ENCODE data around the gene AKT2. TPM values are rescaled to one million over a fixed set of nuclear protein-coding genes. Genes with fewer than 3 reads are reported as not detected.

The AKT2 gene
- total and polyA plus RNA-seq, 2 of the 8 experiments (the other 6 are each of a cell fraction or from before 2014, with no cell fraction given), result 151 to 183 TPM

GRCh38 chr19:40235238-40236025, 49.7 kb downstream of the AKT2 start:
- Histone ChIP-seq H2BK15ac (ENCODE audit: low read length) (no peak overlapping the region), H3K14ac (ENCODE audit: insufficient read length) (no peak overlapping the region), H3K23me2 (ENCODE audit: low read depth, low read length) (no peaks in the 10 kb centered on the region), H3K18ac (ENCODE audit: extremely low read depth, low read length) (no peak overlapping the region), H3K4me3 (ENCODE audit: extremely low read depth in 1 of 4, insufficient read depth in 2 of 4, low read depth in 3 of 4, low read length in 4 of 4) (no peak overlapping the region), H3K4ac (replicated peaks; ENCODE audit: insufficient read length, low read depth, low read length) (no peak overlapping the region), H3K27ac (ENCODE audit: low read depth, low read length) (no peak overlapping the region), H4K8ac (ENCODE audit: extremely low read depth, insufficient read depth, low read length) (peak overlapping the region; percentile 79), H3K4me1 (replicated peaks in 1 of 4; ENCODE audit: control insufficient read depth in 3 of 4, insufficient read depth in 4 of 4, low read length in 3 of 4) (peaks cover 0 to 20% (median 13%) of the 10 kb centered on the region in 4 experiments; a peak in 6 of 7 replicates), H2AK5ac (ENCODE audit: low read depth, low read length) (no peak overlapping the region), H3K27me3 (replicated peaks in 1 of 4; ENCODE audit: control insufficient read depth in 3 of 4, extremely low read depth in 1 of 4, insufficient read depth in 3 of 4, low read length in 3 of 4) (no peaks in the 10 kb centered on the region), H3K4me2 (ENCODE audit: insufficient read depth in 1 of 2, low read depth in 2 of 2, low read length in 2 of 2) (no peak overlapping the region), H4K91ac (replicated peaks; ENCODE audit: insufficient read length, low read length) (no peak overlapping the region), H2BK20ac (ENCODE audit: low read length) (no peak overlapping the region), H3K23ac (ENCODE audit: insufficient read length) (no peak overlapping the region), H4K5ac (ENCODE audit: insufficient read length, low read depth, low read length) (no peak overlapping the region), H3K79me1 (ENCODE audit: low read depth, low read length) (no peaks in the 10 kb centered on the region; the same call in 1 of the 2 replicates), H3K9ac (replicated peaks in 1 of 4; ENCODE audit: extremely low read depth in 1 of 4, low read depth in 3 of 4, low read length in 3 of 4) (no peak overlapping the region), H2BK5ac (ENCODE audit: low read depth, low read length) (peak overlapping the region; percentile 18; the same call in 1 of the 2 replicates), H3K56ac (replicated peaks; ENCODE audit: insufficient read length, low read depth, low read length) (no peak overlapping the region), H2BK12ac (ENCODE audit: low read depth, low read length) (no peak overlapping the region), H2AFZ (ENCODE audit: low read length) (no peak overlapping the region), H4K20me1 (replicated peaks in 1 of 2; ENCODE audit: control insufficient read depth in 1 of 2, insufficient read depth in 2 of 2, low read length in 2 of 2) (peaks cover 0 to 9% of the 10 kb centered on the region in 2 experiments), H3K79me2 (ENCODE audit: control insufficient read depth in 1 of 2, insufficient read depth in 2 of 2, low read length in 2 of 2) (no peaks in the 10 kb centered on the region), H3K36me3 (ENCODE audit: control insufficient read depth in 2 of 4, insufficient read depth in 4 of 4, low read length in 3 of 4) (peaks cover 3 to 22% (median 8%) of the 10 kb centered on the region in 4 experiments; a peak in 6 of 8 replicates), H2BK120ac (replicated peaks; ENCODE audit: low read depth, low read length) (no peak overlapping the region), H3K9me3 (ENCODE audit: insufficient read depth in 2 of 2, low read depth in 1 of 2, low read length in 1 of 2) (no peaks in the 10 kb centered on the region)
- ChIA-PET CTCF (ENCODE audit: partially characterized antibody) (interaction anchor here (0.6 to 3.5 kb wide), 18 partner anchors 9 to 96 kb away, joined by 3 to 13 read pairs (median 5); partner anchors contain the start of genes CCNP, MAP3K10 and TTC9B), POLR2A (ENCODE audit: partially characterized antibody) (interaction anchor here (1.3 kb wide), 1 partner anchor 47 kb away, joined by 3 read pairs; no protein-coding TSS in a partner anchor)
- WGBS, 2 experiments (ENCODE audit: extremely low coverage in 1 of 2, insufficient coverage in 1 of 2, insufficient read length in 1 of 2, insufficient replicate concordance in 2 of 2, low coverage in 1 of 2, low lambda C conversion rate in 2 of 2, missing lambda C conversion rate in 1 of 2), result 84% methylated on average over 30 of the region's 30 CpGs; no CpG with 5 or more reads in 1 of the 2 experiments
- DNase-seq (ENCODE audit: low read depth in 1 of 2, low spot score in 2 of 2), result no peak
- no peak for FAIRE-seq
- peak; percentile 57 to 73 for TF ChIP-seq RAD21 (IDR thresholded peaks at IDR 0.05 in 1 of 2, conservative IDR thresholded peaks at IDR 0.05 in 1 of 2; ENCODE audit: low read depth in 2 of 2, low read length in 2 of 2)
- no peak for TF ChIP-seq EZH2 (IDR thresholded peaks at IDR 0.05; ENCODE audit: low read depth, low read length, severe bottlenecking)
- peak; percentile 77 to 91 (median 77) for TF ChIP-seq CTCF (IDR thresholded peaks at IDR 0.05; ENCODE audit: control extremely low read depth in 1 of 3, insufficient read depth in 1 of 3, low read depth in 1 of 3, low read length in 3 of 3)
- no peak for TF ChIP-seq EP300 (IDR thresholded peaks at IDR 0.05; ENCODE audit: borderline replicate concordance in 1 of 2, low read depth in 2 of 2, low read length in 2 of 2)
- no peak for TF ChIP-seq GABPA (IDR thresholded peaks at IDR 0.05; ENCODE audit: borderline replicate concordance, insufficient read depth, low read length)
- TF ChIP-seq KDM4A (IDR thresholded peaks at IDR 0.05; ENCODE audit: low read depth, low read length, severe bottlenecking), result no peak
- TF ChIP-seq SIX5 (IDR thresholded peaks at IDR 0.05; ENCODE audit: low read depth, low read length), result no peak
- no peak for TF ChIP-seq NRF1 (IDR thresholded peaks at IDR 0.05; ENCODE audit: low read depth, low read length)

Measured in H1 (cell line).